ENCODE data around the gene RNF217.
A peak's percentile ranks its signal among the peaks of the same experiment; 100 is the strongest.

Gene RNF217

GRCh38 chr6:124997196-124997875 is 35.1 kb downstream of the RNF217 start:
- no peak overlapping the region for H3K27ac ChIP-seq (ENCODE audit: low read depth in 2 of 2, low read length in 2 of 2)
- no peaks in the 10 kb centered on the region for H3K36me3 ChIP-seq (ENCODE audit: control insufficient read depth in 2 of 2, insufficient read depth in 2 of 2, low read length in 2 of 2)
- H3K4me1 ChIP-seq (ENCODE audit: control insufficient read depth in 2 of 2, insufficient read depth in 2 of 2, low read length in 2 of 2) = peaks cover 0 to 9% of the 10 kb centered on the region in 2 donors
- H3K9ac ChIP-seq (ENCODE audit: low read depth in 1 of 2, low read length in 2 of 2) = no peak overlapping the region
- H3K27me3 ChIP-seq (ENCODE audit: control insufficient read depth in 2 of 2, insufficient read depth in 2 of 2, low read length in 2 of 2) = no peaks in the 10 kb centered on the region
- no peak overlapping the region for H3K4me3 ChIP-seq (ENCODE audit: low read length in 2 of 2)
- H3K9me3 ChIP-seq (ENCODE audit: control insufficient read depth in 2 of 2, low read length in 2 of 2) = no peaks in the 10 kb centered on the region

- Histone ChIP-seq H3K4me1 (ENCODE audit: control insufficient read depth in 2 of 2, insufficient read depth in 2 of 2, low read length in 2 of 2) (peaks cover 0 to 9% of the 10 kb centered on the region in 2 donors), H3K9ac (ENCODE audit: low read depth in 1 of 2, low read length in 2 of 2) (no peak overlapping the region), H3K4me3 (ENCODE audit: low read length in 2 of 2) (no peak overlapping the region)
These were observed 37.0 kb downstream of the RNF217 start for GRCh38 chr6:124999105-124999764.

DNA sequence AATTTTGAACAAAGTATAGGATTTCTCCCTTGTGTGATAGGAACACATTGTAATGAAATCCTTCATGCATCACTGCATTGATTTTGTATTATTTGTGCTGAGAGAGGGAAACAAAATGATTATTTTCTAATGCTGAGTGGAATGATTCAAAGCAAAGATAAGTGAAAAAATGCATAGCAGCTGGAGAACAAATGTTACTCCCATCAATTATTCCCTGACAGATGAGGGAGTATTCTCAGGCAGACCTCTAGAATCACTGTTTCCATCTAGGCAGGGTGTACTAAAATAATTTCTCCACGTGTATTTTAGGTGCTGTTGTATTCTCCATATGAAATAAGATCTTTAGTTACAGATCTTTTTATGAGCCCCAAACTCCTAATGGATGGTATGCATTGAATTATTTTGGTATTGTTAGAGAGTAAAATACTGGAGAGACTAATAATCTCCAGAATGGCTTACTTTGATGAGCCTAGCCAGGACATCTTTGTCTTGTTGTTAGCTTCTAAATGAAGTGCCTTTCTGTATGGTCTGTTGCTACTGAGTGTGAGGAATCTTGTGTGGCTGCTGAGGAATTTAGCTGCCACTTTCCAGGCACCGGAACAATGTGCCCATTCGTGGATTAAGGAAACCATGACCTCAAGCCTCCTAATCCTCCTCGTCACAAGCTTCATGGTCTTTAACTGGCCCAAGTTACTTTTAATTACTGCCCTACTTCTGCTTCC is 39.6 kb downstream of the RNF217 start:
- H3K4me3 ChIP-seq (ENCODE audit: low read length in 2 of 2) = no peak overlapping the region
- no peaks in the 10 kb centered on the region for H3K27me3 ChIP-seq (ENCODE audit: control insufficient read depth in 2 of 2, insufficient read depth in 2 of 2, low read length in 2 of 2)
- no peaks in the 10 kb centered on the region for H3K9me3 ChIP-seq (ENCODE audit: control insufficient read depth in 2 of 2, low read length in 2 of 2)
- H3K9ac ChIP-seq (ENCODE audit: low read depth in 1 of 2, low read length in 2 of 2) = no peak overlapping the region
- no peak overlapping the region for H3K27ac ChIP-seq (ENCODE audit: low read depth in 2 of 2, low read length in 2 of 2)
- H3K4me1 ChIP-seq (ENCODE audit: control insufficient read depth in 2 of 2, insufficient read depth in 2 of 2, low read length in 2 of 2) = peaks cover 0 to 9% of the 10 kb centered on the region in 2 donors
- no peaks in the 10 kb centered on the region for H3K36me3 ChIP-seq (ENCODE audit: control insufficient read depth in 2 of 2, insufficient read depth in 2 of 2, low read length in 2 of 2)

More at GRCh38 chr6:124999105-124999764, 37.0 kb downstream of the RNF217 start:
- no peaks in the 10 kb centered on the region for H3K36me3 ChIP-seq (ENCODE audit: control insufficient read depth in 2 of 2, insufficient read depth in 2 of 2, low read length in 2 of 2)
- no peaks in the 10 kb centered on the region for H3K27me3 ChIP-seq (ENCODE audit: control insufficient read depth in 2 of 2, insufficient read depth in 2 of 2, low read length in 2 of 2)
- peak overlapping the region; percentile 35 to 40 for H3K27ac ChIP-seq (ENCODE audit: low read depth in 2 of 2, low read length in 2 of 2)
- H3K9me3 ChIP-seq (ENCODE audit: control insufficient read depth in 2 of 2, low read length in 2 of 2) = no peaks in the 10 kb centered on the region

GRCh38 chr6:125002406-125002741 is 40.1 kb downstream of the RNF217 start:
- H3K4me1 ChIP-seq (ENCODE audit: control insufficient read depth in 2 of 2, insufficient read depth in 2 of 2, low read length in 2 of 2) = peaks cover 0 to 9% of the 10 kb centered on the region in 2 donors
- H3K36me3 ChIP-seq (ENCODE audit: control insufficient read depth in 2 of 2, insufficient read depth in 2 of 2, low read length in 2 of 2) = no peaks in the 10 kb centered on the region
- no peak overlapping the region for H3K27ac ChIP-seq (ENCODE audit: low read depth in 2 of 2, low read length in 2 of 2)
- H3K9me3 ChIP-seq (ENCODE audit: control insufficient read depth in 2 of 2, low read length in 2 of 2) = no peaks in the 10 kb centered on the region
- H3K4me3 ChIP-seq (ENCODE audit: low read length in 2 of 2) = no peak overlapping the region
- H3K9ac ChIP-seq (ENCODE audit: low read depth in 1 of 2, low read length in 2 of 2) = no peak overlapping the region
- no peaks in the 10 kb centered on the region for H3K27me3 ChIP-seq (ENCODE audit: control insufficient read depth in 2 of 2, insufficient read depth in 2 of 2, low read length in 2 of 2)

DNA sequence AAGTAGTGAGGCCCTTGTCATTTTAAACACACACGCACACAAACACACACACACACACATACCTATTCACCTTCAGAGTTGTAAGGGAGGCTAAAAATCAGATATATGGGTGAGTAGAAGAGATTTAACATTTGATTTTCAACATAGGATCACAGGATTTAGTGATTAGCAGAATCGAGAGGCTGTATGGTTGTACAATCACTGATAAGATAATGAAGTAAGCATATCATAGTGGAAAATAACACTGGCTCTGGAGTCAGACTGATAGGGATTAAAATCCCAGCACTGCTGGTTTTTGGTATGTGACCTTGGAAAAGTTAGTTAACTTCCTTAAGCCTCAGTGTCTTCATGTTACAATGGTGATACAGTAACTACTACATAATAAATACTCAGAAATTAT is 40.8 kb downstream of the RNF217 start:
- no peak overlapping the region for H3K27ac ChIP-seq (ENCODE audit: low read depth in 2 of 2, low read length in 2 of 2)
- no peak overlapping the region for H3K9ac ChIP-seq (ENCODE audit: low read depth in 1 of 2, low read length in 2 of 2)
- peaks cover 0 to 9% of the 10 kb centered on the region in 2 donors for H3K4me1 ChIP-seq (ENCODE audit: control insufficient read depth in 2 of 2, insufficient read depth in 2 of 2, low read length in 2 of 2)
- no peaks in the 10 kb centered on the region for H3K27me3 ChIP-seq (ENCODE audit: control insufficient read depth in 2 of 2, insufficient read depth in 2 of 2, low read length in 2 of 2)
- no peaks in the 10 kb centered on the region for H3K36me3 ChIP-seq (ENCODE audit: control insufficient read depth in 2 of 2, insufficient read depth in 2 of 2, low read length in 2 of 2)
- H3K4me3 ChIP-seq (ENCODE audit: low read length in 2 of 2) = no peak overlapping the region
- no peaks in the 10 kb centered on the region for H3K9me3 ChIP-seq (ENCODE audit: control insufficient read depth in 2 of 2, low read length in 2 of 2)

DNA sequence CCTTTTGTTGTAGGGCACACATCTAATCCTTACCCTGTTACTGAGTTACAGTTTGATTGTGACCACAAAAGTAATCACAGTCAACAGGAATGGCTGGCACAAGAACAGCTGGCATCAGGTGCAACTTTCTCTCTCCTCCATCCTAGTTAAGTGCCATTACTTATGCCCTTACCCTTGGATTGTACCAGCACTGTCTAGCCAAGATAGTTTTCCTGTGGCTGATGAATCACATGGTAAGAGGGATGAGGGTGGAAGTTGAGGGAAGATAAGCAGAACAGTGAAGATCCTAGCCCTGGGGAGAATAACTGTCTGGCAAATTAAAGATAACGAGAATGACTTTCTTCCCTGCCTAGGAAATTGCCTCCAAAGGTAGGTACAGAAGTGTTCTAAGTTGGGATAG is 42.0 kb downstream of the RNF217 start:
- H3K9ac ChIP-seq (ENCODE audit: low read depth in 1 of 2, low read length in 2 of 2) = no peak overlapping the region
- no peak overlapping the region for H3K27ac ChIP-seq (ENCODE audit: low read depth in 2 of 2, low read length in 2 of 2)
- no peaks in the 10 kb centered on the region for H3K27me3 ChIP-seq (ENCODE audit: control insufficient read depth in 2 of 2, insufficient read depth in 2 of 2, low read length in 2 of 2)
- no peak overlapping the region for H3K4me3 ChIP-seq (ENCODE audit: low read length in 2 of 2)
- H3K4me1 ChIP-seq (ENCODE audit: control insufficient read depth in 2 of 2, insufficient read depth in 2 of 2, low read length in 2 of 2) = peaks cover 0 to 12% of the 10 kb centered on the region in 2 donors
- no peaks in the 10 kb centered on the region for H3K36me3 ChIP-seq (ENCODE audit: control insufficient read depth in 2 of 2, insufficient read depth in 2 of 2, low read length in 2 of 2)
- no peaks in the 10 kb centered on the region for H3K9me3 ChIP-seq (ENCODE audit: control insufficient read depth in 2 of 2, low read length in 2 of 2)

DNA sequence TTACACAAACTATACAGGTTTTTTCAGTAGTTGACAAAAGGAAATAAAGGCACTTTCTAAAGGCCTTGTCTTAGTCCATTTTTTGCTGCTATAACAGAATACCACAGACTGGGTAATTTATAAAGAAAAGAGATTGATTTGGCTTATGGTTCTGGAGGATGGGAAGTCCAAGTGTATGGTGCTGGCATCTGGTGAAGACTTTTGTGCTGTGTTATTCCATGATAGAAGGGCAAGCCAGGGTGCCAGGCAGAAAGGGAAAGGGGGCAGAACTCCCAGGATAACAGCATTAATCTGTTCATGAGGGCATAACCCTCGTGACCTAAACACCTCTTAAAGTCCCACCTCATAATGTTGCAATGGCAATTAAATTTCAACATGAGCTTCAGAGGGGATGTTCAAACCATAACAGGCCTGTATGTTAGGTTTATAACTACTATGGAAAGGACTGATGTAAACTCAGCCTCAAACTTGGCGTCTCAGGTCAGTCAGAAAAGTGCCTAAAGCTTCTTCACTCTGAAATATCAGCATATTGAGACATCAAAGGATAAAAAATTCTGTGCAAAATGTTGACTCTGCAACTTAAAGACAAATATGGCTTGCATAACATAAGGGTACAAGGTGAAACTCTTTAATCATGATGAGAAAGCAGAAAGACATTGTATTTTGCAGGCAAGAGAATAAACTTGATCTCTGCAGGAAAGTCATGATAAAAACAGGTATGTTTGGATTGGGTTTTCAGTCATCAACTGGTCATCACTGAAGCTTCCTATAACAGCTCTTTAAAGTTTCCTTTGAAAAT is 42.8 kb downstream of the RNF217 start:
- Histone ChIP-seq H3K27ac (ENCODE audit: low read depth in 2 of 2, low read length in 2 of 2) (no peak overlapping the region), H3K9ac (ENCODE audit: low read depth in 1 of 2, low read length in 2 of 2) (no peak overlapping the region), H3K4me3 (ENCODE audit: low read length in 2 of 2) (no peak overlapping the region), H3K4me1 (ENCODE audit: control insufficient read depth in 2 of 2, insufficient read depth in 2 of 2, low read length in 2 of 2) (peaks cover 0 to 9% of the 10 kb centered on the region in 2 donors), H3K9me3 (ENCODE audit: control insufficient read depth in 2 of 2, low read length in 2 of 2) (no peaks in the 10 kb centered on the region), H3K27me3 (ENCODE audit: control insufficient read depth in 2 of 2, insufficient read depth in 2 of 2, low read length in 2 of 2) (no peaks in the 10 kb centered on the region), H3K36me3 (ENCODE audit: control insufficient read depth in 2 of 2, insufficient read depth in 2 of 2, low read length in 2 of 2) (no peaks in the 10 kb centered on the region)

DNA sequence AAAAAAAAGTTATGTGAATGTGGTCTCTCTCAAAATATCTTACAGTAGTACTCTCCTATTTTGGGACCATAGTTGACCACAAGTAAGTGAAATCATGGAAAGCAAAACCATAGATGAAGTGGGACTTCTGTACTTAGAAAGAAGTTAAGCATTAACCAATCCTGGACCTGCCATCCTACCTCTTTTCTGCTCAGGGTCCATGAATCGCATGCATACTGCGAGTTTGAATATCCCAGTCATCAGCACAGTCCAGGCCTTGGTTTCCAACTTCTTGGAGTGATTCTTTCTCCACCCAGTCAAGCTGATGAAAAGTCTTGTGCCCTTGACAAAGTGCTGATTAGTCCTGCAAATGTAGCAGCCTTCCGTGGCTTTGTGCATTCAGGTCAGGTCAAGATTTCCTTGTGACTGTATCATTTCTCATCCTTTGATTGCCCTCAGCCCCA is 46.0 kb downstream of the RNF217 start:
- Histone ChIP-seq H3K9ac (ENCODE audit: low read depth in 1 of 2, low read length in 2 of 2) (no peak overlapping the region), H3K9me3 (ENCODE audit: control insufficient read depth in 2 of 2, low read length in 2 of 2) (no peaks in the 10 kb centered on the region), H3K4me1 (ENCODE audit: control insufficient read depth in 2 of 2, insufficient read depth in 2 of 2, low read length in 2 of 2) (peaks cover 0 to 9% of the 10 kb centered on the region in 2 donors), H3K27me3 (ENCODE audit: control insufficient read depth in 2 of 2, insufficient read depth in 2 of 2, low read length in 2 of 2) (no peaks in the 10 kb centered on the region), H3K36me3 (ENCODE audit: control insufficient read depth in 2 of 2, insufficient read depth in 2 of 2, low read length in 2 of 2) (no peaks in the 10 kb centered on the region), H3K27ac (ENCODE audit: low read depth in 2 of 2, low read length in 2 of 2) (no peak overlapping the region), H3K4me3 (ENCODE audit: low read length in 2 of 2) (no peak overlapping the region)

- Histone ChIP-seq H3K27ac (ENCODE audit: low read depth in 2 of 2, low read length in 2 of 2) (no peak overlapping the region), H3K9me3 (ENCODE audit: control insufficient read depth in 2 of 2, low read length in 2 of 2) (no peaks in the 10 kb centered on the region), H3K4me3 (ENCODE audit: low read length in 2 of 2) (no peak overlapping the region), H3K9ac (ENCODE audit: low read depth in 1 of 2, low read length in 2 of 2) (no peak overlapping the region), H3K36me3 (ENCODE audit: control insufficient read depth in 2 of 2, insufficient read depth in 2 of 2, low read length in 2 of 2) (no peaks in the 10 kb centered on the region), H3K27me3 (ENCODE audit: control insufficient read depth in 2 of 2, insufficient read depth in 2 of 2, low read length in 2 of 2) (no peaks in the 10 kb centered on the region), H3K4me1 (ENCODE audit: control insufficient read depth in 2 of 2, insufficient read depth in 2 of 2, low read length in 2 of 2) (peaks cover 0 to 9% of the 10 kb centered on the region in 2 donors)
These were observed 46.7 kb downstream of the RNF217 start for GRCh38 chr6:125008957-125009356.

Data from mucosa of rectum (tissue), 2 donors.